Esophagus muscularis mucosa (tissue), 4 donors: Measurements from ENCODE around the gene SPDYE6.

ENCODE experiments used
- CTCF ChIP-seq, 3 experiments: fragments of 200-600 bp in 2 of 3; fragments of 450-650 bp in 1 of 3; sonication (generic) in 2 of 3; IDR thresholded peaks; one replicate each; pipeline ENCODE4 v1.5.1; 2017 to 2019; ENCODE audit warnings: antibody characterized with exemption in 3 of 3, mild to moderate bottlenecking in 2 of 3, moderate library complexity in 1 of 3
- EP300 ChIP-seq: sonication (generic); formaldehyde crosslinking; IDR thresholded peaks from one replicate; pipeline ENCODE4 v1.6.1; 2017; ENCODE audit warnings: antibody characterized with exemption
- POLR2A ChIP-seq: fragments of 450-650 bp; IDR thresholded peaks from one replicate; pipeline ENCODE4 v1.6.1; 2017; ENCODE audit warnings: antibody characterized with exemption, moderate library complexity, mild to moderate bottlenecking, low read depth

GRCh38 chr7:102387064-102387463 is 30.8 kb upstream of the SPDYE6 start:
- no peak for TF ChIP-seq CTCF (IDR thresholded peaks at IDR 0.05)
- TF ChIP-seq POLR2A: no peak
- no peak for TF ChIP-seq EP300
